Stomach smooth muscle (tissue), 2 donors: ENCODE data around the gene OR52W1.

Experiments
- H3K27ac ChIP-seq: one replicate; pipeline ENCODE4 v1.7.0; 2013; ENCODE audit warnings: mild to moderate bottlenecking, low read length, inconsistent platforms
- H3K27me3 ChIP-seq, 2 donors: one replicate each; pipeline ENCODE4 v1.7.0; 2013; ENCODE audit warnings: low read length in 2 of 2; ENCODE audit not compliant: insufficient read depth in 2 of 2, control insufficient read depth in 1 of 2
- H3K36me3 ChIP-seq, 2 donors: one replicate each; pipeline ENCODE4 v1.7.0; 2013; ENCODE audit warnings: low read length in 2 of 2; ENCODE audit not compliant: control insufficient read depth in 2 of 2, insufficient read depth in 2 of 2
- H3K4me1 ChIP-seq: one replicate; pipeline ENCODE4 v1.7.0; 2013; ENCODE audit warnings: low read length; ENCODE audit not compliant: control insufficient read depth, insufficient read depth
- H3K4me3 ChIP-seq, 2 donors: one replicate each; pipeline ENCODE4 v1.7.0; 2013; ENCODE audit warnings: low read length in 2 of 2
- H3K9ac ChIP-seq, 2 donors: one replicate each; pipeline ENCODE4 v1.7.0; 2013; ENCODE audit warnings: low read length in 2 of 2, mild to moderate bottlenecking in 1 of 2
- H3K9me3 ChIP-seq, 2 donors: one replicate each; pipeline ENCODE4 v1.7.0; 2013; ENCODE audit warnings: low read length in 2 of 2; ENCODE audit not compliant: control insufficient read depth in 2 of 2
- donor health status: healthy.
- donor health status: Pancreatic carcinoma.

OR52W1 gene

GRCh38 chr11:6200975-6201374 lies 2.0 kb downstream of the OR52W1 start:
- Histone ChIP-seq H3K9me3 (no peaks in the 10 kb centered on the region), H3K9ac (no peak overlapping the region), H3K27me3 (no peaks in the 10 kb centered on the region), H3K27ac (no peak overlapping the region), H3K4me1 (no peaks in the 10 kb centered on the region), H3K4me3 (no peak overlapping the region), H3K36me3 (peaks cover 2 to 7% of the 10 kb centered on the region in 2 donors)

GRCh38 chr11:6201481-6201880 lies 2.5 kb downstream of the OR52W1 start:
- Histone ChIP-seq H3K4me1 (no peaks in the 10 kb centered on the region), H3K27ac (no peak overlapping the region), H3K4me3 (no peak overlapping the region), H3K36me3 (peaks cover 2 to 7% of the 10 kb centered on the region in 2 donors), H3K27me3 (no peaks in the 10 kb centered on the region), H3K9me3 (no peaks in the 10 kb centered on the region), H3K9ac (no peak overlapping the region)

- Histone ChIP-seq H3K4me3 (no peak overlapping the region), H3K36me3 (peaks cover 2 to 7% of the 10 kb centered on the region in 2 donors), H3K27ac (no peak overlapping the region), H3K27me3 (no peaks in the 10 kb centered on the region), H3K9me3 (no peaks in the 10 kb centered on the region), H3K4me1 (no peaks in the 10 kb centered on the region), H3K9ac (no peak overlapping the region)
Measured at GRCh38 chr11:6202041-6202440, 3.0 kb downstream of the OR52W1 start.

GRCh38 chr11:6203327-6203726 lies 4.3 kb downstream of the OR52W1 start:
- no peak overlapping the region for H3K4me3 ChIP-seq

GRCh38 chr11:6204706-6205105 lies 5.7 kb downstream of the OR52W1 start:
- H3K27ac ChIP-seq, result no peak overlapping the region
- H3K36me3 ChIP-seq, result peaks cover 5 to 7% of the 10 kb centered on the region in 2 donors
- H3K4me1 ChIP-seq, result no peaks in the 10 kb centered on the region
- no peaks in the 10 kb centered on the region for H3K9me3 ChIP-seq
- H3K27me3 ChIP-seq, result no peaks in the 10 kb centered on the region
- no peak overlapping the region for H3K9ac ChIP-seq
- no peak overlapping the region for H3K4me3 ChIP-seq

More at GRCh38 chr11:6203327-6203726, 4.3 kb downstream of the OR52W1 start:
- no peaks in the 10 kb centered on the region for H3K4me1 ChIP-seq
- peaks cover 5 to 7% of the 10 kb centered on the region in 2 donors for H3K36me3 ChIP-seq
- H3K9ac ChIP-seq, result no peak overlapping the region
- no peak overlapping the region for H3K27ac ChIP-seq
- no peaks in the 10 kb centered on the region for H3K27me3 ChIP-seq
- H3K9me3 ChIP-seq, result no peaks in the 10 kb centered on the region

- H3K36me3 ChIP-seq, result peaks cover 8 to 11% of the 10 kb centered on the region in 2 donors
- no peaks in the 10 kb centered on the region for H3K27me3 ChIP-seq
- H3K27ac ChIP-seq, result no peak within 1 kb of the TSS
- no peaks in the 10 kb centered on the region for H3K9me3 ChIP-seq
- no peak within 1 kb of the TSS for H3K4me3 ChIP-seq
- no peak within 1 kb of the TSS for H3K9ac ChIP-seq
- no peaks in the 10 kb centered on the region for H3K4me1 ChIP-seq
Measured at GRCh38 chr11:6205366-6205765, 6.3 kb downstream of the OR52W1 start, which contains the start of gene C11orf42. Gene C11orf42 (plus strand): TSS chr11:6205557. CDS start chr11:6205616, 59 bp downstream.

- Histone ChIP-seq H3K27ac (no peak overlapping the region), H3K9ac (no peak overlapping the region), H3K36me3 (peaks cover 16% of the 10 kb centered on the region in 2 donors), H3K27me3 (no peaks in the 10 kb centered on the region), H3K4me3 (no peak overlapping the region), H3K9me3 (no peaks in the 10 kb centered on the region), H3K4me1 (no peaks in the 10 kb centered on the region)
Measured at GRCh38 chr11:6206456-6207180, 7.6 kb downstream of the OR52W1 start.

GRCh38 chr11:6209801-6210200 lies 10.8 kb downstream of the OR52W1 start:
- Histone ChIP-seq H3K4me1 (no peaks in the 10 kb centered on the region), H3K36me3 (peaks cover 28 to 39% of the 10 kb centered on the region in 2 donors), H3K27ac (no peak overlapping the region), H3K9ac (no peak overlapping the region), H3K4me3 (no peak overlapping the region), H3K9me3 (no peaks in the 10 kb centered on the region), H3K27me3 (no peaks in the 10 kb centered on the region)

GRCh38 chr11:6210274-6210955 lies 11.4 kb downstream of the OR52W1 start:
- Histone ChIP-seq H3K4me3 (no peak overlapping the region), H3K27me3 (no peaks in the 10 kb centered on the region), H3K4me1 (no peaks in the 10 kb centered on the region), H3K9me3 (no peaks in the 10 kb centered on the region), H3K36me3 (peaks cover 31 to 39% of the 10 kb centered on the region in 2 donors), H3K27ac (no peak overlapping the region), H3K9ac (no peak overlapping the region)

- H3K27me3 ChIP-seq, result no peaks in the 10 kb centered on the region
- H3K4me3 ChIP-seq, result no peak overlapping the region
- peaks cover 64 to 68% of the 10 kb centered on the region in 2 donors for H3K36me3 ChIP-seq
- no peak overlapping the region for H3K9ac ChIP-seq
- no peak overlapping the region for H3K27ac ChIP-seq
- no peaks in the 10 kb centered on the region for H3K9me3 ChIP-seq
- H3K4me1 ChIP-seq, result no peaks in the 10 kb centered on the region
Measured at GRCh38 chr11:6214530-6214929, 15.5 kb downstream of the OR52W1 start.

GRCh38 chr11:6216501-6216900 lies 17.5 kb downstream of the OR52W1 start:
- peaks cover 65 to 72% of the 10 kb centered on the region in 2 donors for H3K36me3 ChIP-seq
- no peaks in the 10 kb centered on the region for H3K9me3 ChIP-seq
- H3K27me3 ChIP-seq, result no peaks in the 10 kb centered on the region
- no peaks in the 10 kb centered on the region for H3K4me1 ChIP-seq
- H3K4me3 ChIP-seq, result no peak overlapping the region
- H3K9ac ChIP-seq, result no peak overlapping the region
- no peak overlapping the region for H3K27ac ChIP-seq
